ENCODE results near the gene KRT10.

GRCh38 chr17:40866838-40867237 is 44.4 kb upstream of the KRT10 start, which contains the start of gene KRT12:
- TF ChIP-seq EP300 (IDR thresholded peaks at IDR 0.05) = no peak
- no peak for TF ChIP-seq CTCF (IDR thresholded peaks at IDR 0.05)
